H1 (cell line): ENCODE measurements around the gene ANK3. TPM values are rescaled to one million over a fixed set of nuclear protein-coding genes. Genes with fewer than 3 reads are reported as not detected.

Experiments used
- CTCF ChIA-PET: fragments of 300-600 bp; sonication (Branson Sonifier 250); formaldehyde crosslinking; loops from one replicate; lab custom pipeline; 2021; ENCODE audit not compliant: partially characterized antibody; lab: Charles Lee
- POLR2A ChIA-PET: fragments of 300-600 bp; sonication (Branson Sonifier 250); formaldehyde crosslinking; loops from one replicate; lab custom pipeline; 2021; ENCODE audit warnings: inconsistent platforms; ENCODE audit not compliant: partially characterized antibody; lab: Charles Lee
- DNase-seq, 2 experiments: peaks; one replicate each; pipeline versions ENCODE4 v3.0.0 to v3.0.0-alpha.2; 2010 to 2022; ENCODE audit warnings: low spot score in 2 of 2, low read depth in 1 of 2, mixed read lengths in 1 of 2
- FAIRE-seq: peaks from 2 replicates; lab custom pipeline; 2011; peaks lifted over from hg19 to GRCh38; lab: Jason Lieb, UNC
- H2AFZ ChIP-seq: 2 replicates; pipeline ENCODE4 v1.8.1; 2012; ENCODE audit warnings: low read length, inconsistent platforms
- H2AK5ac ChIP-seq: 2 replicates; pipeline ENCODE4 v1.6.1; 2013; ENCODE audit warnings: low read depth, low read length
- H2BK120ac ChIP-seq: replicated peaks from 2 replicates; pipeline ENCODE3; 2013; ENCODE audit warnings: low read depth, low read length, inconsistent platforms
- H2BK12ac ChIP-seq: 2 replicates; pipeline ENCODE4 v1.6.1; 2013; ENCODE audit warnings: low read depth, low read length
- H2BK15ac ChIP-seq: 2 replicates; pipeline ENCODE4 v1.6.1; 2013; ENCODE audit warnings: low read length
- H2BK20ac ChIP-seq: 2 replicates; pipeline ENCODE4 v1.6.1; 2013; ENCODE audit warnings: low read length
- H2BK5ac ChIP-seq: 2 replicates; pipeline ENCODE4 v1.6.1; 2013; ENCODE audit warnings: low read depth, low read length
- H3K14ac ChIP-seq: 2 replicates; pipeline ENCODE4 v1.6.1; 2013; ENCODE audit warnings: inconsistent platforms; ENCODE audit not compliant: insufficient read length
- H3K18ac ChIP-seq: 2 replicates; pipeline ENCODE4 v1.6.1; 2013; ENCODE audit warnings: low read length; ENCODE audit errors: extremely low read depth
- H3K23ac ChIP-seq: 2 replicates; pipeline ENCODE4 v1.6.1; 2013; ENCODE audit warnings: inconsistent platforms; ENCODE audit not compliant: insufficient read length
- H3K23me2 ChIP-seq: 2 replicates; pipeline ENCODE4 v1.6.1; 2013; ENCODE audit warnings: low read depth, low read length
- H3K27ac ChIP-seq: 2 replicates; pipeline ENCODE4 v1.6.1; 2011; ENCODE audit warnings: low read depth, low read length, inconsistent platforms
- H3K27me3 ChIP-seq, 4 experiments: replicated peaks in 1 of 4; 1 replicate in 1 of 4; 2 replicates in 3 of 4; pipeline versions ENCODE4 v1.6.1 to v1.8.1; 2011 to 2013; ENCODE audit warnings: low read length in 3 of 4, mild to moderate bottlenecking in 3 of 4, inconsistent platforms in 2 of 4, mixed read lengths in 2 of 4, moderate library complexity in 1 of 4; ENCODE audit not compliant: control insufficient read depth in 3 of 4, insufficient read depth in 3 of 4; ENCODE audit errors: extremely low read depth in 1 of 4
- H3K36me3 ChIP-seq, 4 experiments: 2 replicates each; pipeline versions ENCODE4 v1.6.1 to v1.8.1; 2011 to 2013; ENCODE audit warnings: mild to moderate bottlenecking in 4 of 4, low read length in 3 of 4, moderate library complexity in 2 of 4, control low read depth in 1 of 4, inconsistent platforms in 1 of 4; ENCODE audit not compliant: insufficient read depth in 4 of 4, control insufficient read depth in 2 of 4
- H3K4ac ChIP-seq: replicated peaks from 2 replicates; pipeline ENCODE3; 2013; ENCODE audit warnings: low read length, low read depth, mixed read lengths, inconsistent platforms; ENCODE audit not compliant: insufficient read length
- H3K4me1 ChIP-seq, 4 experiments: replicated peaks in 1 of 4; 1 replicate in 1 of 4; 2 replicates in 3 of 4; pipeline versions ENCODE4 v1.6.1 to v1.8.1; 2011 to 2013; ENCODE audit warnings: low read length in 3 of 4, inconsistent platforms in 2 of 4, mixed read lengths in 1 of 4; ENCODE audit not compliant: insufficient read depth in 4 of 4, control insufficient read depth in 3 of 4
- H3K4me2 ChIP-seq, 2 experiments: 2 replicates each; pipeline versions ENCODE4 v1.6.1 to v1.8.1; 2011 to 2013; ENCODE audit warnings: low read depth in 2 of 2, low read length in 2 of 2, control low read depth in 1 of 2, inconsistent platforms in 1 of 2, mild to moderate bottlenecking in 1 of 2; ENCODE audit not compliant: insufficient read depth in 1 of 2
- H3K4me3 ChIP-seq, 4 experiments: fragments of 200-600, 300-600 bp in 1 of 4; sonication (generic), shearing (Covaris generic), sonication (Bioruptor Twin) in 1 of 4; 2 replicates each; pipeline versions ENCODE4 v1.5.1 to v1.8.1; 2011 to 2016; ENCODE audit warnings: low read length in 4 of 4, low read depth in 3 of 4, control low read depth in 2 of 4, inconsistent platforms in 2 of 4, mild to moderate bottlenecking in 2 of 4, mixed read lengths in 1 of 4, moderate library complexity in 1 of 4; ENCODE audit not compliant: insufficient read depth in 2 of 4; ENCODE audit errors: extremely low read depth in 1 of 4
- H3K56ac ChIP-seq: replicated peaks from 2 replicates; pipeline ENCODE3; 2013; ENCODE audit warnings: low read depth, mild to moderate bottlenecking, mixed read lengths, low read length, inconsistent platforms; ENCODE audit not compliant: insufficient read length
- H3K79me1 ChIP-seq: 2 replicates; pipeline ENCODE4 v1.6.1; 2013; ENCODE audit warnings: low read depth, low read length, control low read depth
- H3K79me2 ChIP-seq, 2 experiments: 2 replicates each; pipeline versions ENCODE4 v1.6.1 to v1.8.1; 2012 to 2013; ENCODE audit warnings: low read length in 2 of 2, mild to moderate bottlenecking in 2 of 2, inconsistent platforms in 1 of 2; ENCODE audit not compliant: insufficient read depth in 2 of 2, control insufficient read depth in 1 of 2
- H3K9ac ChIP-seq, 4 experiments: replicated peaks in 1 of 4; 1 replicate in 1 of 4; 2 replicates in 3 of 4; pipeline versions ENCODE4 v1.6.1 to v1.8.1; 2011 to 2013; ENCODE audit warnings: low read depth in 3 of 4, low read length in 3 of 4, control low read depth in 2 of 4, mild to moderate bottlenecking in 2 of 4, moderate library complexity in 2 of 4, inconsistent platforms in 1 of 4; ENCODE audit errors: extremely low read depth in 1 of 4
- H3K9me3 ChIP-seq, 2 experiments: 2 replicates each; pipeline versions ENCODE4 v1.6.1 to v1.8.1; 2012 to 2013; ENCODE audit warnings: mild to moderate bottlenecking in 2 of 2, moderate library complexity in 2 of 2, control low read depth in 1 of 2, inconsistent platforms in 1 of 2, low read depth in 1 of 2, low read length in 1 of 2, mixed read lengths in 1 of 2; ENCODE audit not compliant: insufficient read depth in 2 of 2
- H4K20me1 ChIP-seq, 2 experiments: replicated peaks in 1 of 2; 2 replicates each; pipeline versions ENCODE3 to v1.8.1; 2011 to 2013; ENCODE audit warnings: inconsistent platforms in 2 of 2, low read length in 2 of 2, mild to moderate bottlenecking in 1 of 2; ENCODE audit not compliant: insufficient read depth in 2 of 2, control insufficient read depth in 1 of 2
- H4K5ac ChIP-seq: 2 replicates; pipeline ENCODE4 v1.6.1; 2013; ENCODE audit warnings: low read length, low read depth, mixed read lengths, inconsistent platforms; ENCODE audit not compliant: insufficient read length
- H4K8ac ChIP-seq: 2 replicates; pipeline ENCODE4 v1.8.0; 2013; ENCODE audit warnings: mild to moderate bottlenecking, moderate library complexity, low read length, inconsistent platforms; ENCODE audit not compliant: insufficient read depth; ENCODE audit errors: extremely low read depth
- H4K91ac ChIP-seq: replicated peaks from 2 replicates; pipeline ENCODE3; 2013; ENCODE audit warnings: low read length, mixed read lengths, inconsistent platforms; ENCODE audit not compliant: insufficient read length
- CBX8 ChIP-seq: fragments of 300-800, 300-1000 bp; sonication (generic); IDR thresholded peaks from 2 replicates; pipeline ENCODE4 v1.7.1; 2016; ENCODE audit warnings: low read depth, low read length, borderline replicate concordance
- FOSL1 ChIP-seq: IDR thresholded peaks from 2 replicates; pipeline ENCODE4 v1.6.1; 2011; ENCODE audit warnings: mild to moderate bottlenecking, low read depth, low read length, moderate library complexity; ENCODE audit not compliant: insufficient read depth
- GABPA ChIP-seq: IDR thresholded peaks from 2 replicates; pipeline ENCODE4 v1.6.1; 2011; ENCODE audit warnings: mild to moderate bottlenecking, low read length, moderate library complexity, borderline replicate concordance; ENCODE audit not compliant: insufficient read depth
- PHF8 ChIP-seq: fragments of 200-600 bp; sonication (generic); conservative IDR thresholded peaks from 2 replicates; pipeline ENCODE4 v1.7.1; 2012; ENCODE audit warnings: low read depth, mild to moderate bottlenecking, inconsistent platforms, low read length, moderate library complexity
- POLR2AphosphoS5 ChIP-seq: IDR thresholded peaks from 2 replicates; pipeline ENCODE4 v1.6.1; 2011; ENCODE audit warnings: low read depth, low read length
- RNF2 ChIP-seq: fragments of 200-900, 300-1000 bp; sonication (generic); IDR thresholded peaks from 2 replicates; pipeline ENCODE4 v1.7.1; 2016; ENCODE audit warnings: borderline replicate concordance, low read depth, mild to moderate bottlenecking, antibody characterized with exemption, low read length; ENCODE audit not compliant: poor library complexity, severe bottlenecking; ENCODE audit errors: missing control alignments
- SIRT6 ChIP-seq: IDR thresholded peaks from one replicate; pipeline ENCODE4 v1.7.1; 2012; ENCODE audit warnings: low read length, inconsistent platforms
- SIX5 ChIP-seq: IDR thresholded peaks from 2 replicates; pipeline ENCODE4 v1.6.1; 2011; ENCODE audit warnings: mild to moderate bottlenecking, low read depth, low read length
- SP2 ChIP-seq: IDR thresholded peaks from 2 replicates; pipeline ENCODE4 v1.6.1; 2012; ENCODE audit warnings: mild to moderate bottlenecking, low read length, inconsistent platforms
- SRF ChIP-seq: IDR thresholded peaks from 2 replicates; pipeline ENCODE4 v1.6.1; 2011; ENCODE audit warnings: mild to moderate bottlenecking, low read depth, low read length, moderate library complexity
- WGBS, 2 experiments: shearing (Covaris generic) in 1 of 2; methylation state at CpG; one replicate each; pipeline versions ENCODE4 v1.1.6 to v1.1.7; 2013 to 2015; ENCODE audit warnings: low lambda C conversion rate in 2 of 2, mixed read lengths in 2 of 2, inconsistent platforms in 1 of 2, low coverage in 1 of 2, missing lambda C conversion rate in 1 of 2; ENCODE audit not compliant: insufficient replicate concordance in 2 of 2, insufficient coverage in 1 of 2, insufficient read length in 1 of 2; ENCODE audit errors: extremely low coverage in 1 of 2, missing lambda C conversion rate in 1 of 2; 5-methylcytosine and 5-hydroxymethylcytosine counted together
- polyA plus RNA-seq, 7 experiments: library from polyadenylated mRNA; depleted of rRNA in 3 of 7; stranded (reverse) in 5 of 7; unstranded in 2 of 7; fragments of >200 nt in 5 of 7; fragments of 200-250 nt in 2 of 7; gene quantifications; 1 replicate in 5 of 7; 2 replicates in 1 of 7; 4 replicates in 1 of 7; pipeline versions ENCODE4 v1.2.1 to v1.2.3, GENCODE V29; 2011 to 2013; ENCODE audit warnings: missing spikeins in 2 of 7, mixed read lengths in 2 of 7
- total RNA-seq: library from RNA; stranded (reverse); fragmentation: NEBNext Ultra II Directional; extraction: Animal tissue kit (Norgen Biotek cat#: 25700); gene quantifications from 2 replicates; pipeline ENCODE4 v1.2.1, GENCODE V29; 2021

Gene ANK3
- total and polyA plus RNA-seq, 2 of the 8 experiments (the other 6 are each of a cell fraction or from before 2014, with no cell fraction given), result 18.1 to 67.9 TPM

DNA sequence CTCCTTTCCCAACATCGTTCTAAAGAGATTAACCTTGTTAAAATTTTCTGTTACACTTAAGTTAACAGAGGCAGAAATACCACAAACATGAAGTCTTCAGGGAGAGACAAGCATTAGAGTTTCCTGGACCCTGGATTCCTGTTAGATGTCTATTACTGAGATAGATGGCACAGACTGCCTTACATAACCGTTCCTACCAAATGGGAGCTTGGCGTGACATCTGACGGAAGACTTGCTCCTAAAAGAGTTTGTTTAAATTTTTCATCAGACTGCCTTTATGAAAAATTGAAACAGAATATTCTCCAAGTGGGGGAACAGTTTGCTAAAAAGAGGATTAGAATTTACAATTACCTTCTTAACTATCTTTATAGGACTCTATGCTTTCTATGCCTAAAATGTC lies 22.7 kb downstream of the ANK3 start:
- CTCF ChIA-PET, result interaction anchor here (0.6 to 1.3 kb wide), 3 partner anchors 9 to 625 kb away, joined by 3 to 5 read pairs (median 4); no protein-coding TSS in a partner anchor
- no peak overlapping the region for H2AK5ac ChIP-seq

More for the DNA sequence above, 22.7 kb downstream of the ANK3 start:
- no peak overlapping the region for H2AFZ ChIP-seq
- no peak overlapping the region for H2BK20ac ChIP-seq
- FAIRE-seq (no peak), DNase-seq (no peak)
- H3K56ac ChIP-seq, result no peak overlapping the region
- no peak overlapping the region for H4K91ac ChIP-seq
- TF ChIP-seq SP2 (no peak), RNF2 (no peak), SRF (no peak), SIRT6 (no peak), FOSL1 (no peak), GABPA (no peak), SIX5 (no peak), POLR2AphosphoS5 (no peak), CBX8 (no peak), PHF8 (no peak)
- H4K20me1 ChIP-seq, result no peaks in the 10 kb centered on the region
- peaks cover 0 to 7% (median 3%) of the 10 kb centered on the region in 4 experiments; a peak in 3 of 7 replicates for H3K4me1 ChIP-seq
- H3K27me3 ChIP-seq, result no peaks in the 10 kb centered on the region
- no peak overlapping the region for H2BK15ac ChIP-seq
- H3K4me2 ChIP-seq, result no peak overlapping the region
- H2BK5ac ChIP-seq, result no peak overlapping the region
- no peaks in the 10 kb centered on the region for H3K36me3 ChIP-seq
- no peak overlapping the region for H3K4me3 ChIP-seq
- POLR2A ChIA-PET, result interaction anchor here (0.7 to 0.8 kb wide), 2 partner anchors 16 to 95 kb away, joined by 3 read pairs; no protein-coding TSS in a partner anchor
- H4K5ac ChIP-seq, result no peak overlapping the region
- no peaks in the 10 kb centered on the region for H3K23me2 ChIP-seq
- no peaks in the 10 kb centered on the region for H3K9me3 ChIP-seq
- no peaks in the 10 kb centered on the region for H3K79me2 ChIP-seq
- H2BK120ac ChIP-seq, result no peak overlapping the region
- no peak overlapping the region for H3K14ac ChIP-seq
- no peak overlapping the region for H3K4ac ChIP-seq
- H3K9ac ChIP-seq, result no peak overlapping the region
- WGBS, 2 experiments, result 97% methylated on average over 4 of the region's 4 CpGs; no CpG with 5 or more reads in 1 of the 2 experiments
- H3K27ac ChIP-seq, result no peak overlapping the region
- no peak overlapping the region for H3K23ac ChIP-seq
- no peak overlapping the region for H2BK12ac ChIP-seq
- H3K79me1 ChIP-seq, result no peaks in the 10 kb centered on the region
- no peak overlapping the region for H3K18ac ChIP-seq
- no peak overlapping the region for H4K8ac ChIP-seq
